ENCODE data around the gene RABAC1. TPM values are rescaled to one million over a fixed set of nuclear protein-coding genes. Genes with fewer than 3 reads are reported as not detected.
A peak's percentile ranks its signal among the peaks of the same experiment; 100 is the strongest.
"Not testable (repeated sequence)": the region's sequence is repeated elsewhere in the genome, so short reads cannot be mapped to it uniquely, and the experiment has no call there.

Gene RABAC1
- 10 to 100 TPM; 42.3 to 79.3 (median 66.9) TPM for polyA plus RNA-seq (ENCODE audit: insufficient read length in 3 of 3)

- peak; percentile 73 to 89 (median 73) for DNase-seq (ENCODE audit: low read depth in 3 of 3, low spot score in 2 of 3)
Observed at GRCh38 chr19:41959056-41960053, at the start of gene RABAC1. Gene RABAC1, minus strand, starts transcription at chr19:41959321. Its CDS starts 29 bp downstream, at chr19:41959292.

- no peak for DNase-seq (ENCODE audit: low read depth in 3 of 3, low spot score in 2 of 3)
Observed at GRCh38 chr19:42006569-42006968, 47.4 kb upstream of the RABAC1 start.

- DNase-seq (ENCODE audit: low read depth in 3 of 3, low spot score in 2 of 3): no peak
Observed at GRCh38 chr19:42005504-42005903, 46.4 kb upstream of the RABAC1 start.

- DNase-seq (ENCODE audit: low read depth in 3 of 3, low spot score in 2 of 3): no peak
Observed at GRCh38 chr19:42003506-42004294, 44.6 kb upstream of the RABAC1 start.

GRCh38 chr19:41999878-42000208, 40.7 kb upstream of the RABAC1 start:
- DNase-seq (ENCODE audit: low read depth in 3 of 3, low spot score in 2 of 3): no peak

- no peak for DNase-seq (ENCODE audit: low read depth in 3 of 3, low spot score in 2 of 3)
Observed at GRCh38 chr19:41999071-41999877, 40.2 kb upstream of the RABAC1 start.

- no peak for DNase-seq (ENCODE audit: low read depth in 3 of 3, low spot score in 2 of 3)
Observed at GRCh38 chr19:41998246-41999020, 39.3 kb upstream of the RABAC1 start.

- no peak for DNase-seq (ENCODE audit: low read depth in 3 of 3, low spot score in 2 of 3)
Observed at GRCh38 chr19:41997851-41998229, 38.7 kb upstream of the RABAC1 start.

GRCh38 chr19:41997121-41997850, 38.2 kb upstream of the RABAC1 start:
- no peak for DNase-seq (ENCODE audit: low read depth in 3 of 3, low spot score in 2 of 3)

GRCh38 chr19:41995959-41996797, 37.1 kb upstream of the RABAC1 start:
- no peak for DNase-seq (ENCODE audit: low read depth in 3 of 3, low spot score in 2 of 3)

- no peak for DNase-seq (ENCODE audit: low read depth in 3 of 3, low spot score in 2 of 3)
Observed at GRCh38 chr19:41994994-41995958, 36.2 kb upstream of the RABAC1 start.

- no peak for DNase-seq (ENCODE audit: low read depth in 3 of 3, low spot score in 2 of 3)
Observed at GRCh38 chr19:41994521-41994971, 35.4 kb upstream of the RABAC1 start.

GRCh38 chr19:41993612-41994483, 34.7 kb upstream of the RABAC1 start, which contains the start of gene ATP1A3:
Gene ATP1A3, minus strand, starts transcription at chr19:41994230. Its CDS starts 154 bp downstream, at chr19:41994076.
- DNase-seq (ENCODE audit: low read depth in 3 of 3, low spot score in 2 of 3): no peak

GRCh38 chr19:41991925-41992569, 32.9 kb upstream of the RABAC1 start:
- not testable (repeated sequence) for DNase-seq (ENCODE audit: low read depth in 3 of 3, low spot score in 2 of 3)

- no peak for DNase-seq (ENCODE audit: low read depth in 3 of 3, low spot score in 2 of 3)
Observed at GRCh38 chr19:41991025-41991424, 31.9 kb upstream of the RABAC1 start.

All from right renal cortex interstitium (tissue), 3 donors.